HPDE6-E6E7 (cell line): ENCODE data around the gene MMRN2.
"Not testable (repeated sequence)": the region's sequence is repeated elsewhere in the genome, so short reads cannot be mapped to it uniquely, and the experiment has no call there.

Source experiments
- DNase-seq: peaks from one replicate; pipeline ENCODE4 v3.0.0; 2011; ENCODE audit warnings: missing footprints; ENCODE audit errors: extremely low spot score

Gene MMRN2

DNA sequence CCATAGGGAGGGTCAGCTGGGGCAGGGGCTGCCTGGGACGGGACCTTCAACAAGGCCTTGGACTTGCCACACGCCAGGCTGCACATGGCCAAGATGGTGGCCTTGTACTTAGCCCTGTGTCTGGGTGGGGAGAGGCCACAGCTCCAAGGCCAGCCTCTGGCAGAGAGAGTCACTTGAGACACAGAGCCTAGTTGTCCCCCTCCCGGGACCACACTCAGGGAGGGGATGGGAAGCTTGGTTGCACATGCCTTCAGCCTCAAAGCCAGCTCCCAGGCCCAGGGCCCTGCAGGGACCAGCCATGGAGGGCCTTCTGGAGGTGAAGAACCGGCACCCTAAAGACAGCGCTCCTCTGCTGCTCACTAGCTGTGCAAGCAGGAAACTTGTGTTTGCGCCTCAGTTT lies 16.7 kb downstream of the MMRN2 start:
- DNase-seq: no peak

GRCh38 chr10:86940076-86940475 lies 17.3 kb downstream of the MMRN2 start:
- DNase-seq: not testable (repeated sequence)

DNA sequence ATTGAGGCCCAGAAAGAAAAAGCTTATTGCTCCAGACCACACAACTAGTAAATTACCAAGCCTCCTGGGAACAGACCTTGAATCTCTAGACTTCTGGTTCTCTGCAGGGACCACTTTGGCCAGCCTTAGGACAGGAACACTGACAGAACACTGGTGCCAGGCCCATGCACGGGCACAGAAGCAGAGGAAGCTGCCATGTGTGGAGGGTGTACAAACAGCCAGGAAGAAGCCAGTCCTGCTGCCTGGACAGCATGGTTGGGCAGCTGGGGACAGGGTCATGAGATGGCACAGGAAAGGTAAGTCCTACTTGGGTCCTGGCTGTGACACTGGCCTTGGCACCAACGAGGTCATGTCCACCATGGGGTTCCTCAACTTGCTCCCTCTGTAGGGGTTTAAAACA lies 19.2 kb downstream of the MMRN2 start:
- no peak for DNase-seq

DNA sequence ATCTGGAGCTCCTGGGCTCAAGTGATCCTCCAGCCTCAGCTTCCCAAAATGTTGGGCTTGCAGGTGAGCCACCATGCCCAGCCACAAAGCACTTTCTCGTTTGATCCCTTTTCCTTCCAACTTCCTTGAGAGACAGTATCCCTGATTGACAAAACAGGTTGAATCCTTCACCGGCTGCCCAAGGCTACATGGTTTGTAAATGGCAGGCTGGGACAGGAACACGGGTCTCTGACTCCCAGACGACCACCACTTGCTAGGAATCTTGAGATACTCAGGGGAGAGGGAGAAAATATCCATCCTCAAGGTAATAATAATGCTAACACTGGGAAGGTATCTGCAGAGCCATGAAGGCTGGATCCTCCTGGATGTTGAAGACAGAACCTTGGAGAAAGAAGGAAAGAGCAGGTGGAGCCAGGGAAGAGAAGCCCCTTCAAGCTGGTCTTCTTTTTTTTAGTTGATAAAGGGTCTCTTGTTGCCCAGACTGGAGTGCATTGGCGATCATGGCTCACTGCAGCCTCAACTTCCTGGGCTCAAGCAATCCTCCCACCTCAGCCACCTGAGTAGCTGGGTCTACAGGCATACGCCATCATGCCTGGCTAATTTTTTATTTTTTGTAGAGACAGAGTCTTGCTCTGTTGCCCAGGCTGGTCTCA lies 19.8 kb downstream of the MMRN2 start:
- DNase-seq: no peak

GRCh38 chr10:86936661-86937501 lies 20.5 kb downstream of the MMRN2 start:
- DNase-seq: no peak

DNA sequence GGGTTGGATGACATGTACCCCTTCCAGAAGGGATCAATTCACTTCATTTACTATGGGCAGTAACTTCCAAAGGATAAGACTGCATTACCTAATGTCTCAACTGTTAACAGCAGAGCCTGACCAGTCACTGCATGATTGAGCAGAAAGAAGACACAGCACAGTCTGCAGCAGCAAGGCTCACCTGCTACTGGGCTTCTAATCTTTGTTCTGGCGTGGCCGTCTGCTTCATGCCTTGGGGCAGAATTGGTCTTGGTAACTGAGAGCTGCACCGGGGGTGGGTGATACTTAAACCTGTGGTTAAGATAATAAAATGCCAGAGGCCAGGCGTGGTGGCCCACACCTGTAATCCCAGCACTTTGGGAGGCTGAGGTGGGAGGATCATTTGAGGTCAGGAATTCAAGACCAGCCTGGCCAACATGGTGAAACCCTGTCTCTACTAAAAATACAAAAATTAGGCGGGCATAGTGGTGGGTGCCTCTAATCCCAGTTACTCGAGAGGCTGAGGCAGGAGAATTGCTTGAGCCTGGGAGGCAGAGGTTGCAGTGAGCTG lies 23.2 kb downstream of the MMRN2 start:
- not testable (repeated sequence) for DNase-seq

GRCh38 chr10:86932674-86933073 lies 24.7 kb downstream of the MMRN2 start:
- no peak for DNase-seq

DNA sequence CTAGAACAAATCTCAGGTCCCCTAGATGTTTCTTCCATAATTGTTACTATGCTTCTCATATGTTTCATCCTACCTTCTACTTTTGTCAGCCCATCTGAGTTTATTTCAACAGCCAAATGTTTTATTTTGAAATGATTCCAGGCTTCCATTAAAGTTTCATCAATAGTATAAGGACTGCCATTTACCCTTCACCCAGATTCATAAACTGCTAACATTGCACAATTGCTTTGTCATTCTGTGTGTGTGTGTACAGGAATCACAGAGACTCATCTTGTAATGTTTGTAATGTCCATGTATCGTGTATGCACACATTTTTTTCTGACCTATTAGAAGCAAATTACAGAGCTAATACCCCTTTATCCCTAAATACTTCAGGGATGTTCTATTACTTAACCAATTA lies 25.5 kb downstream of the MMRN2 start:
- DNase-seq: no peak

DNA sequence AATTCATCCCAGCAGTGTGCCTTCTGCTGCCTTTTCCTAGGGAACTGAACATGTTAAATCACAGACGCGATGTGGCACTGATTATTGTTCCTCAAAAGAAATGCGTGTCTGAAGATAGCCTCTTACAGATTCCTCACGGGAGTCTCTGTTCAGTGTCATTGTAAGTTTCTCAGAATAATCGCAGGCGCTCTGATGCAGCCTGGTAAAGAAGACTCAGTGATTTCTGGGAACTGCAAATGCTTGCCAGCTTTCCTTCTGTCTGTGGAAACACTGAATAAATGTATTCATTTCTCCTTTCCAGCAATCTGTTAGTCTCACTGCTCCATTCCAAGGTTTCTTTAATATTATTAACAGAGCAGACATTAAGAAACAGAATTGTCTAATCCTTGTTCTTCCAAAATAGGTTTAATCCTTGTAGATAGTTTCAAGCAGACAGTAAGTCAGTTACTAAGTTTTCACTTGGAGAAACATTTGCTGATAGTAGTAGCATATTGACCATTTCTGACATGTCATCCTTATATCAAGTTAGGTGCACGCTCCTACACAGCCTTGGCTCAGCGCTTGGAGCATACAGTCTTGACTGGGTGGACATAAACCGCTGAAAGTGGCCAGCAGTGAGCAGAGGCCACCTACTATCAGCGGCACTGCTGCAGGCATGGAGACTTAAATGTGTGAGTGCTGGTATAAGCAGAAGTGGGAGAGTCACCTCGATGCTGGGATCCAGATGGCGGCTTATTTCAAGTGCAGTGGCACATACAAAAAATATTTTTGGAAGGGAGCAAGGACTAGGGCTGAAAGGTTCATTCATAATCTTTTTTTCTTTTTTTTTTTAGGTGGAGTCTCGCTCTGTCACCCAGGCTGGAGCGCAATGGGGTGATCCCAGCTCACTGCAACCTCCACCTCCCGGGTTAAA lies 27.7 kb downstream of the MMRN2 start:
- no peak for DNase-seq

DNA sequence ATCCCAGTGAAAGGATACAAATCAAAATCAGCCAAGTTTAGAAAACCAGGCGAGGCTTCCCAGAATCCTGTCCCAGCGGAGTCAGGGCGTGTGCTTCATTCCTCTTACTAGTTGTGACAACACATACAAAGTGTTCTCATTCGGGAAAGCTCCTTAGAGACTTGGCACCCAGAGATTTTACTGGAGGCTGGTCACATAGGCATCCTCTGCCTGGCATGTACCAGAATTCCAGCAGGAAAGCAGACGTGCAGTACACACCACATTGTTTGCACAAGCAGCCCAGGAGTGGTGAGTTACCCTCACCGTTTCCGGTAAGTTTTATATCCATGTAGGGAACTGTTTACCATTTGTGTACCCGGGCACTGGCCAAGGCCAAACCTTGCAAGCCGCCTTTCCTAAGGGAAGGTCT lies 34.9 kb downstream of the MMRN2 start:
- no peak for DNase-seq

- DNase-seq: no peak
Measured at GRCh38 chr10:86918022-86918471, 39.4 kb downstream of the MMRN2 start.

DNA sequence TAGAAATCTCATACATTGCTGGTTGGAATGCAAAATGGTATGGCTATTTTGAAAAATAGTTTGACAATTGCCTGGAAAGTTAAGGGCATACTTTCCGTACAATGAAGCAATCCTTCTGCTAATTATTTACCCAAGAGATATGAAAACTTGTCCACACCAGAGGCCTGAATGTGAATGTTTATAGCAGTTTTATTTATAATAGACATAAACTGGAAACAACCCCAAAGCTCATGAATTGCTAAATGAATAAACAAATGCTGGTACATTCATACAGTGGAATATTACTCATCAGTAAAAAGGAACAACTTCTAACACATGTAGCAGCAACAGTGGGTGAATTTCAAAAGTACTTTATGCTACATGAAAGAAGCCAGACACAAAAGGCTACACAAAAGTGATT lies 42.7 kb downstream of the MMRN2 start:
- no peak for DNase-seq

- no peak for DNase-seq
Measured at GRCh38 chr10:86905429-86905828, 52.0 kb downstream of the MMRN2 start.

DNA sequence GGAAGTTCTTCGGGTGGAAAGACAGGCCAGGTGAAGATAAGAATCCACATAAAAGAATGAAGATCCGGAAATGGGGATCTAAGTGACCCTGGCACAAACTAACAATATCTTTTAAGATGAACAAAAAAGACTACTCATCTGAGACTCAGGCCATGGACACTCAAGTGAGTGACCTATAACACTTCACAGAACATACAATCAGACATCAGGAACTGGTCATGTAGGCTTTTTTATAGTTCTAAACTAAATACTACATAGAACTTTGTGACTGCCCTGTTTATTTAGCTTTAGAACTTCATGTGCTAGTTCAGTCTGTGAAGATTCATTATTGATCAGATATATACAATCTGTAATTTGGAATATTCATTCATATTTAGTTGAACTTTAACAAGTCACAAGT lies 52.8 kb downstream of the MMRN2 start:
- no peak for DNase-seq

DNA sequence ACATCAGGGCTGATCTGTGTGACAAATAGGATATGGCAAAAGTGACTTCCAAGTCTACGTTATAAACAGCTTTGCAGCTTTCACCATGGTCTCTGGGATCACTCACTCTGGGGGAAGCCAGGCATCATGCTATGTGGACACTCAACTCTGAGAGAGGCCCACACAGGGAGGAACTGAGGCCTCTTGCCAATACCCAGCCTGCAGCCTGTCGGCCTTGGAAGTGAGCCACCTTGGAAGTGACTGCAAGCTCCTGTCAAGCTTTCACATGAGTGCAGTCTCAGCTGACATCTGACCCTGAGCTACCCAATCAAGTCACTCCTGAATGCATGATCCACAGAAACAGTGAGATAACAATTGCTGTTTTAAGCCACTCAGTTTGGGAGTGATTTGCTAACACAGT lies 56.5 kb downstream of the MMRN2 start:
- no peak for DNase-seq

- DNase-seq: peak; percentile 22
Measured at GRCh38 chr10:86899670-86900276, 57.6 kb downstream of the MMRN2 start.

GRCh38 chr10:86899132-86899531 lies 58.3 kb downstream of the MMRN2 start:
- no peak for DNase-seq

GRCh38 chr10:86898511-86898910 lies 58.9 kb downstream of the MMRN2 start:
- no peak for DNase-seq

DNA sequence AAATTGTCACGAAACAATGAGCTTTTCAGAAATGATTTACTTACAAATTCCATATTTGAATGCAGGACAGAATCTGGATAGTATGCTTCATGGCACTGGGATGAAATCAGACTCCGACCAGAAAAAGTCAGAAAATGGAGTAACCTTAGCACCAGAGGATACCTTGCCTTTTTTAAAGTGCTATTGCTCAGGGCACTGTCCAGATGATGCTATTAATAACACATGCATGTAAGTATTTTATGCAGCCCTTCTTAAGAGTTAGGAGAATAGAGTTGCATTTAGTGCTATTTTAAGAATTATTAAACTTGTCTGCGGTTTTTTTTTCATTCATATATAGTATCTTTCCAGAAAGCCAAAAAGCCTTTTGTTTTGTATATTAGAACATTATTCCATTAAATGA lies 67.4 kb downstream of the MMRN2 start:
- no peak for DNase-seq

GRCh38 chr10:86888585-86889381 lies 68.6 kb downstream of the MMRN2 start:
- peak; percentile 17 for DNase-seq
